IMR-90 (cell line): ENCODE results near the gene TENM4. TPM values are rescaled to one million over a fixed set of nuclear protein-coding genes. Genes with fewer than 3 reads are reported as not detected.
A peak's percentile ranks its signal among the peaks of the same experiment; 100 is the strongest.

ENCODE experiments used
- ATAC-seq: fragments of 200-7000 bp; cut with Tn5 transposase; 2 replicates; pipeline ENCODE4 v1.9.1; 2020; ENCODE audit warnings: low read depth, mild to moderate bottlenecking, moderate library complexity
- BruUV-seq: library from RNA; stranded (reverse); fragments of 400-500 nt; replicated peaks from 2 replicates; lab custom pipeline; 2021; lab: Mats Ljungman, UMichigan
- CTCF ChIA-PET: fragments of 300-600 bp; formaldehyde crosslinking; extraction: SDS; loops from one replicate; lab custom pipeline; 2021; ENCODE audit warnings: antibody characterized with exemption; lab: Yijun Ruan, JAX
- POLR2A ChIA-PET: fragments of 300-600 bp; sonication (Branson Sonifier 250); formaldehyde crosslinking; loops from one replicate; lab custom pipeline; 2022; ENCODE audit warnings: antibody characterized with exemption; ENCODE audit not compliant: unreplicated experiment; lab: Charles Lee
- DNase-seq: peaks from one replicate; pipeline ENCODE4 v3.0.0; 2013
- H2AFZ ChIP-seq: replicated peaks from 2 replicates; pipeline ENCODE3; 2013; ENCODE audit warnings: low read length, mild to moderate bottlenecking; ENCODE audit not compliant: poor library complexity
- H2AK5ac ChIP-seq: 2 replicates; pipeline ENCODE4 v1.6.1; 2013; ENCODE audit warnings: low read depth, low read length, inconsistent platforms
- H2AK9ac ChIP-seq: replicated peaks from 2 replicates; pipeline ENCODE3; 2013; ENCODE audit warnings: mild to moderate bottlenecking, low read depth, low read length, moderate library complexity; ENCODE audit not compliant: poor library complexity
- H2BK120ac ChIP-seq: 2 replicates; pipeline ENCODE4 v1.6.1; 2013; ENCODE audit warnings: low read depth, low read length, inconsistent platforms
- H2BK15ac ChIP-seq: 3 replicates; pipeline ENCODE4 v1.6.1; 2013; ENCODE audit warnings: low read depth, low read length, inconsistent platforms
- H2BK20ac ChIP-seq: 2 replicates; pipeline ENCODE4 v1.6.1; 2013; ENCODE audit warnings: low read depth, mild to moderate bottlenecking, inconsistent platforms, low read length, moderate library complexity
- H2BK5ac ChIP-seq: 2 replicates; pipeline ENCODE4 v1.6.1; 2013; ENCODE audit warnings: mild to moderate bottlenecking, low read depth, low read length, inconsistent platforms; ENCODE audit not compliant: poor library complexity, severe bottlenecking
- H3K14ac ChIP-seq: replicated peaks from 2 replicates; pipeline ENCODE4 v1.6.1; 2013; ENCODE audit warnings: low read depth, low read length, inconsistent platforms
- H3K18ac ChIP-seq: 2 replicates; pipeline ENCODE4 v1.6.1; 2013; ENCODE audit warnings: low read depth, low read length, control low read depth
- H3K23ac ChIP-seq: 2 replicates; pipeline ENCODE4 v1.6.1; 2013; ENCODE audit warnings: low read depth, low read length, inconsistent platforms
- H3K27ac ChIP-seq: 2 replicates; pipeline ENCODE4 v1.5.1; 2013; ENCODE audit warnings: mild to moderate bottlenecking, control low read depth, low read length; ENCODE audit not compliant: insufficient read depth
- H3K27me3 ChIP-seq: 2 replicates; pipeline ENCODE4 v1.6.1; 2013; ENCODE audit warnings: low read length; ENCODE audit not compliant: control insufficient read depth, insufficient read depth
- H3K36me3 ChIP-seq: 2 replicates; pipeline ENCODE4 v1.6.1; 2013; ENCODE audit warnings: low read length, mixed read lengths; ENCODE audit not compliant: control insufficient read depth, insufficient read depth
- H3K4ac ChIP-seq: 2 replicates; pipeline ENCODE4 v1.6.1; 2013; ENCODE audit warnings: low read depth, low read length, inconsistent platforms
- H3K4me1 ChIP-seq: 2 replicates; pipeline ENCODE4 v1.6.1; 2013; ENCODE audit warnings: low read length, mixed read lengths; ENCODE audit not compliant: control insufficient read depth, insufficient read depth
- H3K4me2 ChIP-seq: 2 replicates; pipeline ENCODE4 v1.6.1; 2013; ENCODE audit warnings: low read depth, mild to moderate bottlenecking, control low read depth, low read length, moderate library complexity
- H3K4me3 ChIP-seq: 2 replicates; pipeline ENCODE4 v1.5.1; 2013; ENCODE audit warnings: low read depth, mild to moderate bottlenecking, control low read depth, low read length, moderate library complexity; ENCODE audit not compliant: insufficient read depth
- H3K56ac ChIP-seq: 2 replicates; pipeline ENCODE4 v1.6.1; 2013; ENCODE audit warnings: low read length, inconsistent platforms; ENCODE audit not compliant: insufficient read depth; ENCODE audit errors: extremely low read depth
- H3K79me1 ChIP-seq, 2 experiments: 2 replicates each; pipeline ENCODE4 v1.6.1; 2013; ENCODE audit warnings: low read length in 2 of 2, inconsistent platforms in 1 of 2, low read depth in 1 of 2
- H3K9ac ChIP-seq: 2 replicates; pipeline ENCODE4 v1.6.1; 2013; ENCODE audit warnings: low read depth, low read length, control low read depth
- H3K9me1 ChIP-seq: 2 replicates; pipeline ENCODE4 v1.6.1; 2013; ENCODE audit warnings: low read length, inconsistent platforms; ENCODE audit not compliant: insufficient read depth
- H3K9me3 ChIP-seq: 2 replicates; pipeline ENCODE4 v1.6.1; 2013; ENCODE audit warnings: low read length; ENCODE audit not compliant: control insufficient read depth, insufficient read depth
- H4K20me1 ChIP-seq: 2 replicates; pipeline ENCODE4 v1.6.1; 2013; ENCODE audit warnings: low read length, inconsistent platforms; ENCODE audit not compliant: insufficient read depth
- H4K5ac ChIP-seq: 2 replicates; pipeline ENCODE4 v1.6.1; 2013; ENCODE audit warnings: mild to moderate bottlenecking, low read depth, low read length, control low read depth
- H4K8ac ChIP-seq, 2 experiments: 2 replicates each; pipeline ENCODE4 v1.6.1; 2013; ENCODE audit warnings: low read depth in 2 of 2, low read length in 2 of 2, control low read depth in 1 of 2, inconsistent platforms in 1 of 2
- H4K91ac ChIP-seq: 2 replicates; pipeline ENCODE4 v1.6.1; 2013; ENCODE audit warnings: low read depth, low read length, inconsistent platforms; ENCODE audit not compliant: insufficient read depth
- BHLHE40 ChIP-seq: fragments of 150-350 bp; IDR thresholded peaks from 2 replicates; pipeline ENCODE4 v1.6.1; 2016; ENCODE audit warnings: mild to moderate bottlenecking, low read depth, low read length
- CEBPB ChIP-seq: IDR thresholded peaks from 2 replicates; pipeline ENCODE4 v1.6.1; 2012; ENCODE audit warnings: low read depth, low read length, improper control_type of control experiment
- CTCF ChIP-seq: conservative IDR thresholded peaks from 2 replicates; pipeline ENCODE4 v1.5.1; 2012; ENCODE audit warnings: mild to moderate bottlenecking, low read depth, low read length, improper control_type of control experiment
- FOS ChIP-seq: fragments of 150-350 bp; IDR thresholded peaks from 2 replicates; pipeline ENCODE4 v1.6.1; 2016; ENCODE audit warnings: low read depth, low read length
- MAFK ChIP-seq: IDR thresholded peaks from 2 replicates; pipeline ENCODE4 v1.6.1; 2012; ENCODE audit warnings: low read depth, low read length, improper control_type of control experiment
- NFE2L2 ChIP-seq: fragments of 150-350 bp; IDR thresholded peaks from 2 replicates; pipeline ENCODE4 v1.6.1; 2016; ENCODE audit warnings: low read depth, mild to moderate bottlenecking, low read length
- WGBS, 2 experiments: methylation state at CpG; one replicate each; pipeline versions ENCODE4 v1.1.5 to v1.1.7; 2013; ENCODE audit warnings: missing lambda C conversion rate in 2 of 2; ENCODE audit not compliant: insufficient read length in 1 of 2; ENCODE audit errors: extremely low coverage in 2 of 2; 5-methylcytosine and 5-hydroxymethylcytosine counted together
- dilution Hi-C: fragments of 300-500 bp; cut with HindIII; formaldehyde crosslinking; loops from one replicate; pipeline ENCODE4 v1.14.3; 2018; ENCODE audit warnings: low sequenced_read_pairs; ENCODE audit not compliant: unreplicated experiment
- in situ Hi-C: fragments of 300-500 bp; cut with MboI; formaldehyde crosslinking; loops from 3 replicates; pipeline ENCODE4 v1.14.3; 2019; ENCODE audit warnings: low sequenced_read_pairs, inconsistent platforms, mixed read lengths
- intact Hi-C: fragments of 100-400 bp; cut with micrococcal nuclease; formaldehyde crosslinking; loops from 2 replicates; pipeline ENCODE4 v1.10.0; 2022
- polyA plus RNA-seq, 3 experiments: library from polyadenylated mRNA; depleted of rRNA; stranded (reverse); fragments of >200 nt; gene quantifications; 2 replicates each; pipeline ENCODE4 v1.2.3, GENCODE V29; 2012; ENCODE audit warnings: low replicate concordance in 1 of 3
- total RNA-seq: library from RNA; depleted of rRNA; stranded (reverse); fragments of >200 nt; gene quantifications from 2 replicates; pipeline ENCODE4 v1.2.3, GENCODE V29; 2012

The TENM4 gene
- total and polyA plus RNA-seq, 2 of the 4 experiments (the other 2 are of a cell fraction) = 7.4 to 9.0 TPM

GRCh38 chr11:79419120-79419519, 21.7 kb downstream of the TENM4 start:
- Histone ChIP-seq H3K4me2 (no peak overlapping the region), H2BK15ac (peak overlapping the region; percentile 12; the same call in 1 of the 3 replicates), H2BK20ac (peak overlapping the region; percentile 29; the same call in 1 of the 2 replicates), H3K23ac (peak overlapping the region; percentile 37; the same call in 1 of the 2 replicates), H2AK9ac (no peak overlapping the region), H4K20me1 (peaks cover 3% of the 10 kb centered on the region; the same call in 1 of the 2 replicates), H2BK5ac (peak overlapping the region; percentile 13), H2AFZ (peak overlapping the region; percentile 52), H3K18ac (no peak overlapping the region), H3K14ac (peak overlapping the region; percentile 56), H4K5ac (no peak overlapping the region), H3K4ac (peak overlapping the region; percentile 31), H3K56ac (no peak overlapping the region), H3K9me1 (peaks cover 15% of the 10 kb centered on the region), H3K4me1 (peaks cover 20% of the 10 kb centered on the region), H3K4me3 (no peak overlapping the region), H3K79me1 (peaks cover 4 to 37% of the 10 kb centered on the region in 2 experiments; a peak in 3 of 4 replicates), H3K9me3 (no peaks in the 10 kb centered on the region), H2AK5ac (peak overlapping the region; percentile 89), H3K27me3 (no peaks in the 10 kb centered on the region), H3K27ac (no peak overlapping the region), H3K9ac (no peak overlapping the region), H3K36me3 (no peaks in the 10 kb centered on the region), H4K8ac (peak overlapping the region in 1 of 2 experiments; percentile 43; a peak in 1 of 4 replicates), H2BK120ac (peak overlapping the region; percentile 57), H4K91ac (no peak overlapping the region)
- CTCF ChIA-PET = no interaction called here
- 33% methylated on average over 1 of the region's 5 CpGs; no CpG with 5 or more reads in 1 of the 2 experiments for WGBS, 2 experiments
- intact Hi-C loops = no loop called here
- dilution Hi-C loops = no loop called here
- in situ Hi-C loops = no loop called here
- POLR2A ChIA-PET = no interaction called here
- ATAC-seq (peak; percentile 22; the same call in 1 of the 2 replicates), DNase-seq (peak; percentile 85)
- TF ChIP-seq NFE2L2 = peak; percentile 32; the same call in 1 of the 2 replicates
- no peak for TF ChIP-seq CTCF
- TF ChIP-seq BHLHE40 = peak; percentile 56
- TF ChIP-seq MAFK = peak; percentile 17; the same call in 1 of the 2 replicates
- no peak for TF ChIP-seq CEBPB
- TF ChIP-seq FOS = peak; percentile 75
- no TSS peak for BruUV-seq
